Measurements from ENCODE around the gene SETD5. TPM values are rescaled to one million over a fixed set of nuclear protein-coding genes. Genes with fewer than 3 reads are reported as not detected.

Gene SETD5
- total and polyA plus RNA-seq, 2 of the 8 experiments (the other 6 are each of a cell fraction or from before 2014, with no cell fraction given): 108 to 234 TPM

DNA sequence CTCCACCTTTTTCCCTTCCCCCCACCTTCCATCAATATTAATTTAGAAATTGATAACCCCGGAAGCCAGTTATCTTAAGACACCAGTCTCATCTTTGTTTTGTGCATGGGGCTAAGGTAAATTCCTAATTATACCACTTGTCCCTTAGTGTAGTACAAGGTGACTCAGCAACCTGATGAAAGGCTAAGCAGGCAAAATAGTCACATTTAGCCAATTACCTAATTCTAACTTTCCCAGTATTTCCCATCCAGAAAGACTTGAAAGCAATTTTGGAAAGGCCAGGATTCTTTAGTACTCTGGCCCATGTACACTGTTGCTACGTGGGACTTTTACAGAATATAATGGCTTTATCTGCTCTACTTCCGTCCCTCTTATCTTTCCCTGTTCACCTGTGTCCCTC is 72.6 kb downstream of the SETD5 start:
- Histone ChIP-seq H3K4ac (replicated peaks; ENCODE audit: insufficient read length, low read depth, low read length) (no peak overlapping the region), H3K36me3 (ENCODE audit: control insufficient read depth in 2 of 4, insufficient read depth in 4 of 4, low read length in 3 of 4) (peaks cover 47 to 98% (median 92%) of the 10 kb centered on the region in 4 experiments)

More for the DNA sequence above, 72.6 kb downstream of the SETD5 start:
- ChIA-PET POLR2A (ENCODE audit: partially characterized antibody) (interaction anchor here (1.4 to 1.8 kb wide), 6 partner anchors 11 to 107 kb away, joined by 3 to 6 read pairs (median 4); partner anchors contain the start of genes SETD5 and THUMPD3), CTCF (ENCODE audit: partially characterized antibody) (interaction anchor here (1.3 to 1.5 kb wide), 2 partner anchors 25 to 31 kb away, joined by 3 read pairs; no protein-coding TSS in a partner anchor)
- 88% methylated on average over 3 of the region's 3 CpGs; no CpG with 5 or more reads in 1 of the 2 experiments for WGBS, 2 experiments (ENCODE audit: extremely low coverage in 1 of 2, insufficient coverage in 1 of 2, insufficient read length in 1 of 2, insufficient replicate concordance in 2 of 2, low coverage in 1 of 2, low lambda C conversion rate in 2 of 2, missing lambda C conversion rate in 1 of 2)
- Histone ChIP-seq H2BK12ac (ENCODE audit: low read depth, low read length) (no peak overlapping the region), H3K79me2 (ENCODE audit: control insufficient read depth in 1 of 2, insufficient read depth in 2 of 2, low read length in 2 of 2) (peaks cover 0 to 8% of the 10 kb centered on the region in 2 experiments; a peak in 1 of 4 replicates), H4K5ac (ENCODE audit: insufficient read length, low read depth, low read length) (no peak overlapping the region), H3K27me3 (replicated peaks in 1 of 4; ENCODE audit: control insufficient read depth in 3 of 4, extremely low read depth in 1 of 4, insufficient read depth in 3 of 4, low read length in 3 of 4) (no peaks in the 10 kb centered on the region), H2BK20ac (ENCODE audit: low read length) (no peak overlapping the region), H2AFZ (ENCODE audit: low read length) (no peak overlapping the region), H3K23ac (ENCODE audit: insufficient read length) (no peak overlapping the region), H2BK15ac (ENCODE audit: low read length) (no peak overlapping the region), H3K9ac (replicated peaks in 1 of 4; ENCODE audit: extremely low read depth in 1 of 4, low read depth in 3 of 4, low read length in 3 of 4) (no peak overlapping the region), H4K8ac (ENCODE audit: extremely low read depth, insufficient read depth, low read length) (no peak overlapping the region), H3K27ac (ENCODE audit: low read depth, low read length) (no peak overlapping the region), H3K18ac (ENCODE audit: extremely low read depth, low read length) (no peak overlapping the region), H2BK5ac (ENCODE audit: low read depth, low read length) (no peak overlapping the region), H3K9me3 (ENCODE audit: insufficient read depth in 2 of 2, low read depth in 1 of 2, low read length in 1 of 2) (no peaks in the 10 kb centered on the region), H2BK120ac (replicated peaks; ENCODE audit: low read depth, low read length) (no peak overlapping the region), H3K79me1 (ENCODE audit: low read depth, low read length) (peaks cover 4% of the 10 kb centered on the region; the same call in 1 of the 2 replicates), H3K4me1 (replicated peaks in 1 of 4; ENCODE audit: control insufficient read depth in 3 of 4, insufficient read depth in 4 of 4, low read length in 3 of 4) (no peaks in the 10 kb centered on the region), H4K91ac (replicated peaks; ENCODE audit: insufficient read length, low read length) (no peak overlapping the region), H4K20me1 (replicated peaks in 1 of 2; ENCODE audit: control insufficient read depth in 1 of 2, insufficient read depth in 2 of 2, low read length in 2 of 2) (peaks cover 8 to 18% of the 10 kb centered on the region in 2 experiments), H3K23me2 (ENCODE audit: low read depth, low read length) (peaks cover 2% of the 10 kb centered on the region; the same call in 1 of the 2 replicates), H3K14ac (ENCODE audit: insufficient read length) (no peak overlapping the region), H2AK5ac (ENCODE audit: low read depth, low read length) (no peak overlapping the region), H3K4me3 (ENCODE audit: extremely low read depth in 1 of 4, insufficient read depth in 2 of 4, low read depth in 3 of 4, low read length in 4 of 4) (no peak overlapping the region), H3K4me2 (ENCODE audit: insufficient read depth in 1 of 2, low read depth in 2 of 2, low read length in 2 of 2) (no peak overlapping the region), H3K56ac (replicated peaks; ENCODE audit: insufficient read length, low read depth, low read length) (no peak overlapping the region)
- no peak for FAIRE-seq
- TF ChIP-seq, protein P1, sequence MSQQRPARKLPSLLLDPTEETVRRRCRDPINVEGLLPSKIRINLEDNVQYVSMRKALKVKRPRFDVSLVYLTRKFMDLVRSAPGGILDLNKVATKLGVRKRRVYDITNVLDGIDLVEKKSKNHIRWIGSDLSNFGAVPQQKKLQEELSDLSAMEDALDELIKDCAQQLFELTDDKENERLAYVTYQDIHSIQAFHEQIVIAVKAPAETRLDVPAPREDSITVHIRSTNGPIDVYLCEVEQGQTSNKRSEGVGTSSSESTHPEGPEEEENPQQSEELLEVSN (IDR thresholded peaks at IDR 0.05): no peak
- TF ChIP-seq ASH2L (IDR thresholded peaks at IDR 0.05; ENCODE audit: low read length): no peak
- no peak for TF ChIP-seq EP300 (IDR thresholded peaks at IDR 0.05; ENCODE audit: borderline replicate concordance in 1 of 2, low read depth in 2 of 2, low read length in 2 of 2)
- TF ChIP-seq BRCA1 (IDR thresholded peaks at IDR 0.05; ENCODE audit: low read depth, low read length): no peak
- no peak for TF ChIP-seq SP2 (IDR thresholded peaks at IDR 0.05; ENCODE audit: low read length)
- no peak for TF ChIP-seq YY1 (IDR thresholded peaks at IDR 0.05; ENCODE audit: low read depth, low read length)
- no peak for TF ChIP-seq NANOG (IDR thresholded peaks at IDR 0.05; ENCODE audit: insufficient read depth, low read depth, low read length, poor library complexity, severe bottlenecking)
- no peak for TF ChIP-seq CREB1 (IDR thresholded peaks at IDR 0.05)
- no peak for TF ChIP-seq TEAD4 (IDR thresholded peaks at IDR 0.05; ENCODE audit: low read depth, low read length)
- TF ChIP-seq JUND (IDR thresholded peaks at IDR 0.05; ENCODE audit: low read length): no peak
- TF ChIP-seq SP4 (IDR thresholded peaks at IDR 0.05; ENCODE audit: low read length): no peak
- no peak for DNase-seq (ENCODE audit: low read depth in 1 of 2, low spot score in 2 of 2)

All from H1 (cell line).